ENCODE measurements around the gene THAP5.

- TF ChIP-seq EP300 (conservative IDR thresholded peaks at IDR 0.05; ENCODE audit: poor library complexity, severe bottlenecking), result no peak
- no peak for TF ChIP-seq CTCF (IDR thresholded peaks at IDR 0.05; ENCODE audit: poor library complexity, severe bottlenecking)
- TF ChIP-seq SMC3 (conservative IDR thresholded peaks at IDR 0.05; ENCODE audit: poor library complexity), result no peak
- TF ChIP-seq REST (IDR thresholded peaks at IDR 0.05; ENCODE audit: borderline replicate concordance), result no peak
Observed at GRCh38 chr7:108589199-108589598, 19.7 kb upstream of the THAP5 start.

Measured in neural cell (in vitro differentiated cells).